GM19397 (cell line): ENCODE data around the gene UCP2.

Experiments
- ATAC-seq: cut with Tn5 transposase; IDR thresholded peaks from one replicate; pipeline ENCODE4 v1.9.1; 2021; ENCODE audit warnings: mild to moderate bottlenecking, moderate library complexity; ENCODE audit not compliant: unreplicated experiment

UCP2 gene

GRCh38 chr11:74010306-74011300 is 28.0 kb upstream of the UCP2 start:
- no peak for ATAC-seq

- no peak for ATAC-seq
Measured at GRCh38 chr11:74009675-74010305, 27.1 kb upstream of the UCP2 start.

- ATAC-seq, result no peak
Measured at GRCh38 chr11:74009230-74009547, 26.5 kb upstream of the UCP2 start.

- no peak for ATAC-seq
Measured at GRCh38 chr11:74008373-74009229, 26.0 kb upstream of the UCP2 start, which contains the start of gene UCP3. UCP3 (minus strand) TSS chr11:74009085; CDS start chr11:74007042, 2,043 bp downstream.

DNA sequence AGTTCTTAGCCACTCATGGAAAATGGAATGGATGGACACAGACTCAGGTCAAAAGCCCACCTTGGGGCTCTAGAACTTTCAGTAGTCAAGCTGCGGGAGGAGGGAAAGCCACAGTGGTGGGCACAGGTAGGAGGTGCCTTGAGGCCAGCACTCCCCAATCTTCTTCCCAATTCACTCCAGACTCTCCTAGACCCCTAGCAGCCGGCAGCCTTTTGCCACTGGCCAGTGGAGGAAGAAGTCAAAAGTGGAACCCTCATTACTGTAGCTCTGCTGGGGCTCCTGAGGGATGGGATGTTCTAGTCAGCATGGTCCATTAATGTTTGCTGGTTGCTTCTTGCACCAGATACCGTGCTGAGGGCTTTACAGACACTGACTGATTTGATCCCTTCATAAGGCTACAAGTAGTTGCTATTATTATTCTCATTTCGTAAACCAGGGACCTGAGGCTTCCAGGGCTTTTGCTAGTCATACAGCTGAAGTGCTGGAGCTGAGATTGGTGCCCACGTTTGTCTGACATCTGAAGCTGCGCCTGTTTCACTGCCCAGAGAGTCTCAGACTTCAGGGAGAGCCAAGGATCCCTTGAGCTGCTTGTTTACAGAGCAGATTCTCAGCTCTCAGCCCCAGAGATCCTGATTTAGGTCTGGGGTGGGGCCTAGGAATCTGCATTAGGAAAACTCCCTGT is 25.2 kb upstream of the UCP2 start:
- no peak for ATAC-seq

DNA sequence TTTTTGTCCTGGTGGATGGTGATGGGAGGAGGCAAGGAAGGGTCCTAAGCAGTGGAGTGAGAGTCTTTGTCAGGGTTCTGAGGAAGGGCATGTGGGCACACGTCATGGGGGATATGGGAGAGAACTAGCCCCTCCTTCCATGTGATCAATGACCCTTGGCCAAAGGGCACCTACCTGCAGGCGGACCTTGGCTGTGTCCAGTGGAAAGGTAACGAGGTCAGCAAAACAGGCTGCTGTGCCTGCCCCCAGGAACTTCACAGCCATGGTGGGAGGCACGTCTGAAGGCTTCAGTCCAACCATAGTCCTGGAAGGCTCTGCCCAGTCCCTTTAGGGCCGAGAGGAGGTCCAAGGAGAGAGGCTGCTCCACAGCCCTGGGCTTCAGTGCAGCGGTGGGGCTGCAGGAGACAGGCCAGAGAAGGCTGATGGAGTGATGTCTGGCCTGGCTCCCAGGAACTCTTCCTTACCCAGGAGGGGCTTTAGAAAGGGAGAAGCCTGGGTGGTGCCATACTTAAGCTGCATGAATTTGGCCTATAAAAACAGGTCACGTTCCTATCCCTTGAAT is 24.2 kb upstream of the UCP2 start:
- ATAC-seq, result no peak

DNA sequence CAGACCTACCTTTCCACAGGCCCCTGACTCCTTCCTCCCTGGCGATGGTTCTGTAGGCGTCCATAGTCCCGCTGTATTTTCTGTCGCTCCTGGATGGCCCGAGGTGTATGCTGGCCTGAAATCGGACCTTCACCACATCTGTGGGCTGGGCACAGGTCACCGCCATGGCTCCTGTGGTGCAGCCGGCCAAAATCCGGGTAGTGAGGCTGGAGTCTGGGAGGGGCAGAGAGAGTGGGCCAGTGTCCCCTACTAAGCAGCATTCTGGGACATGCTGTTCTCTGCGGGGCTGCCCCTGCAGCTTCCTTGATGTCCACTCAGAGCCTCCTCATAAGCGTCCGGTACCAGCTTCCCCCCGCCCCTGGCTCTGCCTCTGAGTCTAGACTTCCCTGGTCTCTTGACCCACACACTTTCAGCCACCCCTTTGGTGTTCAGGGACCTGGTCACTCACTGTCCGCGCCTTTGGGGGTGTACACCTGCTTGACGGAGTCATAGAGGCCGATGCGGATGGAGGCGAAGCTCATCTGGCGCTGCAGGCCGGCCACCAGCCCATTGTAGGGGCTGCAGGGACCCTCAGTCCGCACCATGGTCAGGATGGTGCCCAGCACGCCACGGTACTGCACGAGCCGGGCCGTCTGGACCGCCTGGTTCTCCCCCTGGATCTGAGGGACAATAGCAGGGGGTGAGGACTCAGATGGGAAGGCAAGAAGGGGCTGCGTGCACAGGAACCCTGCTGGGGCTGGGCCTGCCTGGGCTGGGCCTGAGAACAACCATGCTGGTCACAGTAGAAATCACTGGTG is 23.3 kb upstream of the UCP2 start:
- no peak for ATAC-seq

DNA sequence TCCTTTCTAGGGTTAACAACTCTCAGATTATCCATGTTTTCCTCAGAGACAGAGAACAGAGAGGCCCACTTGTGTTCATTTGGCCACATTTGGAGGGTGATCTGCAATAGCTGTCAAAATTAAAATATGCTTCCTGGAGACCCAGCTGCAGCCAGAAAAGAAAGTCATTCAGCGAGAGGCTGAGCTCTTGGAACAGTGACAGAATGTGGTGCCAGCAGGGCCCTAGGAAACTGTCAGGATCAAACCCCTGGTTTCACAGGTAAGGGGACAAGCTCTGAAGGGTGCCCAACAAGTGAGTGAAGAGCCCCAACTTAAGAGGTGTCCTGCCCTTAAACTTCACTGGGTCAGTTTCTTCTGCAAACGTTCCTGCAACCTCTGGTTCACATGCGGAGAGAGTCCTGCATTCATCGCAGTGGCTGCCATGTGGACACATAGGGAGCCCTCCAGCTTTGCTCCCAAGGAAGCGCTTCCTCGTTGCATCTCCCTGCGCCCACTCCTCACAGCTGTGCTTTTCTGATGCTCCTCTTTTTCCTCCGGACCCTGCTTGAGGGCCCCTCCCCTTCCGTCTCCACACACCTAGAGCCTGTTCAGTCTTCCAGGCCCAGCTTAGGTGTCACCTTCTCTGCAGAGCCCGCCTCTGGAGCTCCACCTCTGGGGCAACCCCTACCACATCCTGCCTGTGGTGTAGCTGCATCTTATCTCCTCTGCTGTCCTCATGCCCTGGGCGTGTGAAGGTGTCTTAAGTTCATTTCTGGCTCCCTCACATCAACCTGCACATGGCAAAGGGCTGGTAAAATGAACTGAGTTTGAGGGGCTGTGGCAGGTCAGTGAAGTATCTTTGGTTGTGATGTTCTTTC is 22.3 kb upstream of the UCP2 start:
- ATAC-seq, result no peak

DNA sequence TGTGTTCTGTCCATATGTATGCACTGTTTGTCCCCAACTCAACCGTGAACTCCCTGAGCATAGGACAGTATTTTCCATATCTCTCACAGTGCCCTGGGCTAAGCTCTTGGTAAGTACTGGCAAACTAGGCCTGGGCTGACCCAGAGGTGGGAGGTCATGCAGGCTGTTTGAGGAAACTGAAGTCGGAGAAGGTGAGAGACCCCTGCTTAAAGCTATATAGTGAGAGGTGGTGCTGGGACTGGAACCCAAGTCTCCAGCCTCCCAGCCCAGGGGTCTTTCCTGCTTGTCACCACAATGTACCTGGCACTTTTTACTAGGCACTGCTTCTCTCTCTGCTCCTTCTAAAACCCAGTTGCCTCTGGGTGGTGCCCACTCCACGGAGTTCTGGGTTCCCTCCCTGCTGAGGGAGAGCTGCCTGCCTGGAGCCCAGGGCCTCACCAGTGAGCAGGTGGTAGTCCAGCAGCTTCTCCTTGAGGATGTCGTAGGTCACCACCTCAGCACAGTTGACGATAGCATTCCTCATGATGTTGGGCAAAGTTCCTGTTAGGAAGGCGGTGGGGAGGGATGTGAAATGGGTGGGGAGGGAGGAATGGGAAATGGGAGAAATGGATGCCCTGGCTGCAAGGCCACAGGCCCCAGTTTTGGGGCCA is 21.5 kb upstream of the UCP2 start:
- ATAC-seq, result no peak

GRCh38 chr11:74002832-74003231 is 20.2 kb upstream of the UCP2 start:
- no peak for ATAC-seq

DNA sequence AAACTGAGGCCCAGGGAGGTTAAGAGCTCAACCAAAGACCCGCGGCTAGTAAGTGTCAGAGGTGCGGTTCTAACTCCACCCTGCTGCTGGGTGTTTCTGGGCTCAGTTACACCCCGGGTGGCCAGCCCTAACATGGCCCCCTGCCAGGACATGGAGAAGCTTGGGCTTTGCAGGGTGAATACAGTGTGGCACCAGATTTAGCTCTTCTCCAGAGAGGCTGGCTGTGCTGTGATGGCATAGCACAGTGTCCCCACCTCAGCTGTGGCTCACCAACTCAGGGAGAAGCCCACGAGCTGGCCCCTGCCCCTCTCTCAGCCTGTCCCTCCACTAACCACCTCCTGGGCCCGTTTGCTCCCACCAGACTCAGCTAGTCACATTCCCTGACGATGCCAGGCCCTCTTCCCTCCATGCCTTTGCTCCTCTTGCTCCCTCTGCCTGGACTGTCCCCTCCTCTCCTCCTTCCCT is 19.2 kb upstream of the UCP2 start:
- ATAC-seq, result no peak

- ATAC-seq, result no peak
Measured at GRCh38 chr11:74000307-74001133, 17.9 kb upstream of the UCP2 start.

DNA sequence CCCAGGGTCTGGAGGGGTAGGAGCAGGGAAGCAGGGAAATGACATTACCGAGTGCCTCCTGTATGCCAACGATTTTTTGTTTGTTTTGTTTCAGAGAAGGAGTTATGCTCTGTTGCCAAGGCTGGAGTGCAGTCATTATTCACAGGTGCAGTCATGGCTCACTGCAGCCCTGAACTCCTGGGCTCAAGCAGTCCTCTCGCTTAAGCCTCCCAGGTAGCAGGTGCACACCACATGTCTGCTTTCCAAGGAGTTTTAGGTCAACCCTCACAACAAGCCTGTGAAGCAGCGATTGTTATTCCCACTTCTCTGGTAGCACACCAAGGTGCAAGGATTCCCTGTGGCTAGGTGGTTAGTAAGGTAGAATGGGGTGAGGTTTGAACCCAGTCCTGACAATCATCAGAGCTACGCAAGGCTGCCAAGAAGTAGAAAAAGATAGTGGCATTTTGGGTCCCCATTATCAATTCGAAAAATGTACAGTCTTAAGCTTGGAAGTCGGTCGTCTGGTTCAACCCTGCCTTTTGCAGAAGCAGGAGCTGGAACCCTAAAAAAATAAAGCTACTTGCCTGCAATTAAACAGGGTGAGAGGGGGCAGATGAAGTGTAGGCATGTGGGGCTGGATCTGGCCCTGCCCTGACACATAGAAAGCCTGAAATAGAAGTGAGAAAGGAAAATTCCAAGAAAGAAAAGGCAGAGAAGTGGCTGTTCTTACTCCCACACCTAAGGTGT is 17.1 kb upstream of the UCP2 start:
- ATAC-seq, result no peak

DNA sequence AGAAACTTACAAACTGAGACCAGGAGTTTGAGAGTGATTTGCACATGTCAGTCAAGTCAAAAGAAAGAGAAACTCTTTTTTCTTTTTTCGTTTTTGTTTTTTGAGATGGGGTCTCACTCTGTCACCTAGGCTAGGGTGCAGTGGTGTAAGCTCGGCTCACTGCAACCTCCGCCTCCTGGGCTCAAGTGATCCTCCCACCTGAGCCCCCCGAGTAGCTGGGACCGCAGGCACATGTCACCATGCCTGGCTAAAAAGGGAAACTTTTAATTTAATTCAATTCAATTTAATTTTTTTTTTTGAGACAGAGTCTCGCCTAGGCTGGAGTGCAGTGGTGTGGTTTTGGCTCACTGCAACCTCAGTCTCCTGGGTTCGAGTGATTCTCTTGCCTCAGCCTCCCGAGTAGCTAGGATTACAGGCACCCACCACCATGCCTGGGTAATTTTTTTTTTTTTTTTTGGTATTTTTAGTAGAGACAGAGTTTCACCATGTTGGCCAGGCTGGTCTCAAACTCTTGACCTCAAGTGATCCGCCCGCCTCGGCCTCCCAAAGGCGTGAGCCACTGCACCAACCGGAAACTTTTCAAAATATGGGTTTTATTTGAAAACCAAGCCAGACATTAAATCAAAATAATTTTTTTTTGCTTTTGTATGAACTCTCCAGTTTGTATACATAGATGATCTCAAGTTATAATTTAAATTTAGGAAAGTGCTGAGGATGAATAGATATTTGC is 16.4 kb upstream of the UCP2 start:
- no peak for ATAC-seq

DNA sequence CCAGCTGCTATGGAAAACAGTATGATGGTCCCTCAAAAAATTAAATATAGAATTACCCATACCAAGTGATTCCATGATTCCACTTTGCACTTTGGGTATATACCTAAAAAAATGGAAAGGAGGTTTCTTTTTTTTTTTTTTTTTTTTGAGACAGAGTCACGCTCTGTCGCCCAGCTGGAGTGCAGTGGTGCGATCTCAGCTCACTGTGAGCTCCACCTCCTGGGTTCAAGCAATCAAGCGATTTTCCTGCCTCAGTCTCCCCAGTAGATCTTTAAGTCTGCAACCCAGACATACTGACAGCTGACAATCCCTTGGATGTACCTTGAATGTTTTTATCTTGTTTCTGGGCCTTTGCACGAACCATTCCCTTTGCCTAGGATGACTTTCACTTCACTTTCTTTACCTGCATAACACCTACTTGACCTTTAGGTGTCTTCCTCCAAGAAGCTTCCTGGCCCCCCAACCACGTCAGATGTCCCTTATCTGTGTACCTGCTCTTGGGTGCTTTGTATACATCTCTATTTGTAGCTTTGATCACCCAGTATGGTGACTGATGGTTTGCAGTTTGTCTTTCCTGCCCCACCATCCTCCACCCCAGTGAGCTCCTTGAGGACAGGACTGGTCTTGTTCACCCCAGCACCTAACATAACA is 14.6 kb upstream of the UCP2 start:
- no peak for ATAC-seq
